PC-9 (cell line): ENCODE results near the gene PMM2. TPM values are rescaled to one million over a fixed set of nuclear protein-coding genes. Genes with fewer than 3 reads are reported as not detected.
"Not testable (repeated sequence)": the region's sequence is repeated elsewhere in the genome, so short reads cannot be mapped to it uniquely, and the experiment has no call there.

ENCODE experiments used
- BruUV-seq: library from RNA; stranded (reverse); fragments of 400-500 nt; replicated peaks from 2 replicates; lab custom pipeline; 2021; lab: Mats Ljungman, UMichigan
- CTCF ChIA-PET: fragments of 300-600 bp; sonication (Branson Sonifier 250); formaldehyde crosslinking; loops from one replicate; lab custom pipeline; 2022; ENCODE audit warnings: antibody characterized with exemption; lab: Charles Lee
- POLR2A ChIA-PET: fragments of 300-600 bp; sonication (Branson Sonifier 250); formaldehyde crosslinking; loops from one replicate; lab custom pipeline; 2022; ENCODE audit warnings: antibody characterized with exemption; ENCODE audit not compliant: unreplicated experiment; lab: Charles Lee
- DNase-seq, 2 experiments: peaks; one replicate each; pipeline versions ENCODE4 v3.0.0 to v3.0.0-alpha.2; 2015 to 2022; ENCODE audit warnings: mixed read lengths in 1 of 2
- H2AFZ ChIP-seq: fragments of 200-600 bp; sonication (generic); 2 replicates; pipeline ENCODE4 v1.8.1; 2017; ENCODE audit warnings: antibody characterized with exemption
- H3F3A ChIP-seq: fragments of 200-600 bp; sonication (generic); 2 replicates; pipeline ENCODE4 v1.8.1; 2017; ENCODE audit warnings: antibody characterized with exemption, mild to moderate bottlenecking, low read depth; ENCODE audit not compliant: insufficient read depth
- H3K27ac ChIP-seq: fragments of 200-600 bp; sonication (generic); 2 replicates; pipeline ENCODE4 v1.6.1; 2016; ENCODE audit warnings: mixed run types
- H3K27me3 ChIP-seq: fragments of 200-600 bp; sonication (generic); 2 replicates; pipeline ENCODE4 v1.6.1; 2016; ENCODE audit warnings: low read depth, mixed run types; ENCODE audit not compliant: insufficient read depth
- H3K36me3 ChIP-seq: fragments of 200-600 bp; sonication (generic); 2 replicates; pipeline ENCODE4 v1.6.1; 2016; ENCODE audit warnings: low read depth, mixed run types
- H3K4me1 ChIP-seq: fragments of 200-600 bp; sonication (generic); replicated peaks from 2 replicates; pipeline ENCODE4 v1.6.1; 2016; ENCODE audit warnings: mixed run types; ENCODE audit not compliant: insufficient read depth
- H3K4me2 ChIP-seq: fragments of 200-600 bp; sonication (generic); 2 replicates; pipeline ENCODE4 v1.6.1; 2017; ENCODE audit warnings: mixed run types
- H3K4me3 ChIP-seq: fragments of 200-600 bp; sonication (generic); 2 replicates; pipeline ENCODE4 v1.6.1; 2016; ENCODE audit warnings: mixed run types
- H3K79me2 ChIP-seq: fragments of 200-600 bp; sonication (generic); 2 replicates; pipeline ENCODE4 v1.6.1; 2017; ENCODE audit warnings: low read depth, mixed run types
- H3K9me2 ChIP-seq: fragments of 200-600 bp; sonication (generic); 2 replicates; pipeline ENCODE4 v1.8.1; 2017; ENCODE audit warnings: mild to moderate bottlenecking; ENCODE audit not compliant: insufficient read depth
- H3K9me3 ChIP-seq: fragments of 200-600 bp; sonication (generic); 2 replicates; pipeline ENCODE4 v1.8.1; 2016; ENCODE audit warnings: low read depth; ENCODE audit not compliant: insufficient read depth
- H4K20me1 ChIP-seq: fragments of 200-600 bp; sonication (generic); 2 replicates; pipeline ENCODE4 v1.8.1; 2017; ENCODE audit not compliant: insufficient read depth
- CTCF ChIP-seq: fragments of 200-600 bp; sonication (generic); conservative IDR thresholded peaks from 2 replicates; pipeline ENCODE4 v1.6.1; 2017; ENCODE audit warnings: mixed run types, antibody characterized with exemption, mild to moderate bottlenecking, moderate library complexity
- EZH2 ChIP-seq: fragments of 200-600 bp; sonication (generic); IDR thresholded peaks from 2 replicates; pipeline ENCODE4 v1.8.0; 2017; ENCODE audit warnings: antibody characterized with exemption, low read depth
- intact Hi-C: fragments of 100-400 bp; cut with micrococcal nuclease; formaldehyde crosslinking; loops from one replicate; pipeline ENCODE4 v1.10.0; 2022; ENCODE audit not compliant: unreplicated experiment
- total RNA-seq: library from RNA; stranded (reverse); gene quantifications from 2 replicates; pipeline ENCODE4 v1.2.3, GENCODE V29; 2021

The PMM2 gene
- total RNA-seq, 1 experiment from 2014 or later: 54.4 TPM

- H3K9me2 ChIP-seq: no peaks in the 10 kb centered on the region
- no TSS peak for BruUV-seq
- no peaks in the 10 kb centered on the region for H3K79me2 ChIP-seq
- H3K9me3 ChIP-seq: no peaks in the 10 kb centered on the region
- DNase-seq: no peak
- no peak overlapping the region for H3K27ac ChIP-seq
- TF ChIP-seq CTCF (no peak), EZH2 (no peak)
- no peaks in the 10 kb centered on the region for H3K36me3 ChIP-seq
- H3K4me3 ChIP-seq: no peak overlapping the region
- H3K4me1 ChIP-seq: no peaks in the 10 kb centered on the region
- no peaks in the 10 kb centered on the region for H3F3A ChIP-seq
- no peaks in the 10 kb centered on the region for H3K27me3 ChIP-seq
- H4K20me1 ChIP-seq: no peaks in the 10 kb centered on the region
- ChIA-PET POLR2A (no interaction called here), CTCF (no interaction called here)
- intact Hi-C loops: no loop called here
- H2AFZ ChIP-seq: no peak overlapping the region
- no peak overlapping the region for H3K4me2 ChIP-seq
Measured at GRCh38 chr16:8781797-8782196, 15.8 kb upstream of the PMM2 start.

- intact Hi-C loops: no loop called here
- POLR2A ChIA-PET: no interaction called here
- no peaks in the 10 kb centered on the region for H4K20me1 ChIP-seq
- no peaks in the 10 kb centered on the region for H3K36me3 ChIP-seq
- TF ChIP-seq EZH2: no peak
- no TSS peak for BruUV-seq
- no peak for DNase-seq
- CTCF ChIA-PET: interaction anchor here (0.6 kb wide), 1 partner anchor 119 kb away, joined by 3 read pairs; no protein-coding TSS in a partner anchor
- H3K9me2 ChIP-seq: no peaks in the 10 kb centered on the region
- H3K4me2 ChIP-seq: no peak overlapping the region
- H3K4me3 ChIP-seq: no peak overlapping the region
- H2AFZ ChIP-seq: no peak overlapping the region
- H3K79me2 ChIP-seq: no peaks in the 10 kb centered on the region
- no peak overlapping the region for H3K27ac ChIP-seq
- H3K27me3 ChIP-seq: no peaks in the 10 kb centered on the region
- H3K4me1 ChIP-seq: no peaks in the 10 kb centered on the region
- no peaks in the 10 kb centered on the region for H3K9me3 ChIP-seq
- no peaks in the 10 kb centered on the region for H3F3A ChIP-seq
Measured at GRCh38 chr16:8782673-8783072, 15.0 kb upstream of the PMM2 start.

- Histone ChIP-seq H3K4me3 (no peak overlapping the region), H3K9me2 (no peaks in the 10 kb centered on the region), H3K4me1 (no peaks in the 10 kb centered on the region), H2AFZ (no peak overlapping the region), H3K4me2 (no peak overlapping the region), H4K20me1 (no peaks in the 10 kb centered on the region), H3K79me2 (no peaks in the 10 kb centered on the region), H3K27me3 (no peaks in the 10 kb centered on the region), H3K27ac (no peak overlapping the region), H3K9me3 (no peaks in the 10 kb centered on the region), H3K36me3 (no peaks in the 10 kb centered on the region), H3F3A (no peaks in the 10 kb centered on the region)
- DNase-seq: no peak
- ChIA-PET CTCF (interaction anchor here (0.5 kb wide), 1 partner anchor 219 kb away, joined by 7 read pairs; no protein-coding TSS in a partner anchor), POLR2A (no interaction called here)
- no peak for TF ChIP-seq EZH2
- TF ChIP-seq CTCF: no peak
- BruUV-seq: no TSS peak
- intact Hi-C loops: no loop called here
Measured at GRCh38 chr16:8785408-8785807, 12.2 kb upstream of the PMM2 start.

GRCh38 chr16:8786316-8786715, 11.3 kb upstream of the PMM2 start:
- H3K9me2 ChIP-seq, H3K36me3 ChIP-seq, H3F3A ChIP-seq, H3K27me3 ChIP-seq, H4K20me1 ChIP-seq, H3K4me1 ChIP-seq, H3K9me3 ChIP-seq, H2AFZ ChIP-seq, CTCF ChIA-PET, DNase-seq, H3K79me2 ChIP-seq, H3K4me3 ChIP-seq, intact Hi-C loops, BruUV-seq, H3K4me2 ChIP-seq, H3K27ac ChIP-seq: not testable (repeated sequence)
- POLR2A ChIA-PET: interaction anchor here (0.6 kb wide), 1 partner anchor 44 kb away, joined by 3 read pairs; no protein-coding TSS in a partner anchor
